ENCODE measurements around the gene PDLIM7.
A peak's percentile ranks its signal among the peaks of the same experiment; 100 is the strongest.

PDLIM7 gene

GRCh38 chr5:177472460-177473442 lies 24.7 kb downstream of the PDLIM7 start:
- peak; percentile 82 for DNase-seq (ENCODE audit: low spot score)

- DNase-seq (ENCODE audit: low spot score): no peak
Measured at GRCh38 chr5:177471610-177472356, 25.6 kb downstream of the PDLIM7 start.

GRCh38 chr5:177470759-177471536 lies 26.5 kb downstream of the PDLIM7 start:
- DNase-seq (ENCODE audit: low spot score): no peak

GRCh38 chr5:177469750-177470525 lies 27.5 kb downstream of the PDLIM7 start:
- DNase-seq (ENCODE audit: low spot score): no peak

GRCh38 chr5:177468685-177469628 lies 28.4 kb downstream of the PDLIM7 start:
- DNase-seq (ENCODE audit: low spot score): no peak

- DNase-seq (ENCODE audit: low spot score): no peak
Measured at GRCh38 chr5:177468329-177468684, 29.1 kb downstream of the PDLIM7 start.

GRCh38 chr5:177467436-177467835 lies 30.0 kb downstream of the PDLIM7 start:
- DNase-seq (ENCODE audit: low spot score): no peak

- DNase-seq (ENCODE audit: low spot score): no peak
Measured at GRCh38 chr5:177466861-177467260, 30.5 kb downstream of the PDLIM7 start.

GRCh38 chr5:177465044-177465443 lies 32.4 kb downstream of the PDLIM7 start:
- DNase-seq (ENCODE audit: low spot score): no peak

- no peak for DNase-seq (ENCODE audit: low spot score)
Measured at GRCh38 chr5:177462021-177462670, 35.3 kb downstream of the PDLIM7 start.

- no peak for DNase-seq (ENCODE audit: low spot score)
Measured at GRCh38 chr5:177459819-177460628, 37.4 kb downstream of the PDLIM7 start.

- no peak for DNase-seq (ENCODE audit: low spot score)
Measured at GRCh38 chr5:177459357-177459756, 38.0 kb downstream of the PDLIM7 start.

GRCh38 chr5:177458912-177459350 lies 38.5 kb downstream of the PDLIM7 start:
- no peak for DNase-seq (ENCODE audit: low spot score)

- DNase-seq (ENCODE audit: low spot score): no peak
Measured at GRCh38 chr5:177457852-177458681, 39.3 kb downstream of the PDLIM7 start.

- DNase-seq (ENCODE audit: low spot score): no peak
Measured at GRCh38 chr5:177456976-177457851, 40.2 kb downstream of the PDLIM7 start.

GRCh38 chr5:177456591-177456964 lies 40.8 kb downstream of the PDLIM7 start:
- DNase-seq (ENCODE audit: low spot score): no peak
